H1 (cell line): ENCODE data around the gene TCF4. TPM values are rescaled to one million over a fixed set of nuclear protein-coding genes. Genes with fewer than 3 reads are reported as not detected.

Experiments used
- CTCF ChIA-PET: fragments of 300-600 bp; sonication (Branson Sonifier 250); formaldehyde crosslinking; loops from one replicate; lab custom pipeline; 2021; ENCODE audit not compliant: partially characterized antibody; lab: Charles Lee
- POLR2A ChIA-PET: fragments of 300-600 bp; sonication (Branson Sonifier 250); formaldehyde crosslinking; loops from one replicate; lab custom pipeline; 2021; ENCODE audit warnings: inconsistent platforms; ENCODE audit not compliant: partially characterized antibody; lab: Charles Lee
- DNase-seq, 2 experiments: peaks; one replicate each; pipeline versions ENCODE4 v3.0.0 to v3.0.0-alpha.2; 2010 to 2022; ENCODE audit warnings: low spot score in 2 of 2, low read depth in 1 of 2, mixed read lengths in 1 of 2
- FAIRE-seq: peaks from 2 replicates; lab custom pipeline; 2011; peaks lifted over from hg19 to GRCh38; lab: Jason Lieb, UNC
- H2AFZ ChIP-seq: 2 replicates; pipeline ENCODE4 v1.8.1; 2012; ENCODE audit warnings: low read length, inconsistent platforms
- H2AK5ac ChIP-seq: 2 replicates; pipeline ENCODE4 v1.6.1; 2013; ENCODE audit warnings: low read depth, low read length
- H2BK120ac ChIP-seq: replicated peaks from 2 replicates; pipeline ENCODE3; 2013; ENCODE audit warnings: low read depth, low read length, inconsistent platforms
- H2BK12ac ChIP-seq: 2 replicates; pipeline ENCODE4 v1.6.1; 2013; ENCODE audit warnings: low read depth, low read length
- H2BK15ac ChIP-seq: 2 replicates; pipeline ENCODE4 v1.6.1; 2013; ENCODE audit warnings: low read length
- H2BK20ac ChIP-seq: 2 replicates; pipeline ENCODE4 v1.6.1; 2013; ENCODE audit warnings: low read length
- H2BK5ac ChIP-seq: 2 replicates; pipeline ENCODE4 v1.6.1; 2013; ENCODE audit warnings: low read depth, low read length
- H3K14ac ChIP-seq: 2 replicates; pipeline ENCODE4 v1.6.1; 2013; ENCODE audit warnings: inconsistent platforms; ENCODE audit not compliant: insufficient read length
- H3K18ac ChIP-seq: 2 replicates; pipeline ENCODE4 v1.6.1; 2013; ENCODE audit warnings: low read length; ENCODE audit errors: extremely low read depth
- H3K23ac ChIP-seq: 2 replicates; pipeline ENCODE4 v1.6.1; 2013; ENCODE audit warnings: inconsistent platforms; ENCODE audit not compliant: insufficient read length
- H3K23me2 ChIP-seq: 2 replicates; pipeline ENCODE4 v1.6.1; 2013; ENCODE audit warnings: low read depth, low read length
- H3K27ac ChIP-seq: 2 replicates; pipeline ENCODE4 v1.6.1; 2011; ENCODE audit warnings: low read depth, low read length, inconsistent platforms
- H3K27me3 ChIP-seq, 4 experiments: replicated peaks in 1 of 4; 1 replicate in 1 of 4; 2 replicates in 3 of 4; pipeline versions ENCODE4 v1.6.1 to v1.8.1; 2011 to 2013; ENCODE audit warnings: low read length in 3 of 4, mild to moderate bottlenecking in 3 of 4, inconsistent platforms in 2 of 4, mixed read lengths in 2 of 4, moderate library complexity in 1 of 4; ENCODE audit not compliant: control insufficient read depth in 3 of 4, insufficient read depth in 3 of 4; ENCODE audit errors: extremely low read depth in 1 of 4
- H3K36me3 ChIP-seq, 4 experiments: 2 replicates each; pipeline versions ENCODE4 v1.6.1 to v1.8.1; 2011 to 2013; ENCODE audit warnings: mild to moderate bottlenecking in 4 of 4, low read length in 3 of 4, moderate library complexity in 2 of 4, control low read depth in 1 of 4, inconsistent platforms in 1 of 4; ENCODE audit not compliant: insufficient read depth in 4 of 4, control insufficient read depth in 2 of 4
- H3K4ac ChIP-seq: replicated peaks from 2 replicates; pipeline ENCODE3; 2013; ENCODE audit warnings: low read length, low read depth, mixed read lengths, inconsistent platforms; ENCODE audit not compliant: insufficient read length
- H3K4me1 ChIP-seq, 4 experiments: replicated peaks in 1 of 4; 1 replicate in 1 of 4; 2 replicates in 3 of 4; pipeline versions ENCODE4 v1.6.1 to v1.8.1; 2011 to 2013; ENCODE audit warnings: low read length in 3 of 4, inconsistent platforms in 2 of 4, mixed read lengths in 1 of 4; ENCODE audit not compliant: insufficient read depth in 4 of 4, control insufficient read depth in 3 of 4
- H3K4me2 ChIP-seq, 2 experiments: 2 replicates each; pipeline versions ENCODE4 v1.6.1 to v1.8.1; 2011 to 2013; ENCODE audit warnings: low read depth in 2 of 2, low read length in 2 of 2, control low read depth in 1 of 2, inconsistent platforms in 1 of 2, mild to moderate bottlenecking in 1 of 2; ENCODE audit not compliant: insufficient read depth in 1 of 2
- H3K4me3 ChIP-seq, 4 experiments: fragments of 200-600, 300-600 bp in 1 of 4; sonication (generic), shearing (Covaris generic), sonication (Bioruptor Twin) in 1 of 4; 2 replicates each; pipeline versions ENCODE4 v1.5.1 to v1.8.1; 2011 to 2016; ENCODE audit warnings: low read length in 4 of 4, low read depth in 3 of 4, control low read depth in 2 of 4, inconsistent platforms in 2 of 4, mild to moderate bottlenecking in 2 of 4, mixed read lengths in 1 of 4, moderate library complexity in 1 of 4; ENCODE audit not compliant: insufficient read depth in 2 of 4; ENCODE audit errors: extremely low read depth in 1 of 4
- H3K56ac ChIP-seq: replicated peaks from 2 replicates; pipeline ENCODE3; 2013; ENCODE audit warnings: low read depth, mild to moderate bottlenecking, mixed read lengths, low read length, inconsistent platforms; ENCODE audit not compliant: insufficient read length
- H3K79me1 ChIP-seq: 2 replicates; pipeline ENCODE4 v1.6.1; 2013; ENCODE audit warnings: low read depth, low read length, control low read depth
- H3K79me2 ChIP-seq, 2 experiments: 2 replicates each; pipeline versions ENCODE4 v1.6.1 to v1.8.1; 2012 to 2013; ENCODE audit warnings: low read length in 2 of 2, mild to moderate bottlenecking in 2 of 2, inconsistent platforms in 1 of 2; ENCODE audit not compliant: insufficient read depth in 2 of 2, control insufficient read depth in 1 of 2
- H3K9ac ChIP-seq, 4 experiments: replicated peaks in 1 of 4; 1 replicate in 1 of 4; 2 replicates in 3 of 4; pipeline versions ENCODE4 v1.6.1 to v1.8.1; 2011 to 2013; ENCODE audit warnings: low read depth in 3 of 4, low read length in 3 of 4, control low read depth in 2 of 4, mild to moderate bottlenecking in 2 of 4, moderate library complexity in 2 of 4, inconsistent platforms in 1 of 4; ENCODE audit errors: extremely low read depth in 1 of 4
- H3K9me3 ChIP-seq, 2 experiments: 2 replicates each; pipeline versions ENCODE4 v1.6.1 to v1.8.1; 2012 to 2013; ENCODE audit warnings: mild to moderate bottlenecking in 2 of 2, moderate library complexity in 2 of 2, control low read depth in 1 of 2, inconsistent platforms in 1 of 2, low read depth in 1 of 2, low read length in 1 of 2, mixed read lengths in 1 of 2; ENCODE audit not compliant: insufficient read depth in 2 of 2
- H4K20me1 ChIP-seq, 2 experiments: replicated peaks in 1 of 2; 2 replicates each; pipeline versions ENCODE3 to v1.8.1; 2011 to 2013; ENCODE audit warnings: inconsistent platforms in 2 of 2, low read length in 2 of 2, mild to moderate bottlenecking in 1 of 2; ENCODE audit not compliant: insufficient read depth in 2 of 2, control insufficient read depth in 1 of 2
- H4K5ac ChIP-seq: 2 replicates; pipeline ENCODE4 v1.6.1; 2013; ENCODE audit warnings: low read length, low read depth, mixed read lengths, inconsistent platforms; ENCODE audit not compliant: insufficient read length
- H4K8ac ChIP-seq: 2 replicates; pipeline ENCODE4 v1.8.0; 2013; ENCODE audit warnings: mild to moderate bottlenecking, moderate library complexity, low read length, inconsistent platforms; ENCODE audit not compliant: insufficient read depth; ENCODE audit errors: extremely low read depth
- H4K91ac ChIP-seq: replicated peaks from 2 replicates; pipeline ENCODE3; 2013; ENCODE audit warnings: low read length, mixed read lengths, inconsistent platforms; ENCODE audit not compliant: insufficient read length
- CHD1 ChIP-seq: IDR thresholded peaks from 2 replicates; pipeline ENCODE4 v1.6.1; 2012; ENCODE audit warnings: low read depth, low read length, improper control_type of control experiment
- POLR2A ChIP-seq, 2 experiments: IDR thresholded peaks; 1 replicate in 1 of 2; 2 replicates in 1 of 2; pipeline ENCODE4 v1.6.1; 2011; ENCODE audit warnings: low read depth in 2 of 2, low read length in 2 of 2, mild to moderate bottlenecking in 2 of 2; ENCODE audit errors: control extremely low read depth in 1 of 2
- POU5F1 ChIP-seq: IDR thresholded peaks from 2 replicates; pipeline ENCODE4 v1.6.1; 2011; ENCODE audit warnings: low read depth, mild to moderate bottlenecking, low read length, moderate library complexity
- RBBP5 ChIP-seq: IDR thresholded peaks from 2 replicates; pipeline ENCODE4 v1.7.1; 2012; ENCODE audit warnings: low read depth, mild to moderate bottlenecking, inconsistent platforms, low read length, moderate library complexity, borderline replicate concordance
- SIN3A ChIP-seq, 2 experiments: IDR thresholded peaks in 1 of 2; conservative IDR thresholded peaks in 1 of 2; 2 replicates each; pipeline ENCODE4 v1.6.1; 2011 to 2012; ENCODE audit warnings: low read length in 2 of 2, improper control_type of control experiment in 1 of 2, low read depth in 1 of 2, mild to moderate bottlenecking in 1 of 2
- WGBS, 2 experiments: shearing (Covaris generic) in 1 of 2; methylation state at CpG; one replicate each; pipeline versions ENCODE4 v1.1.6 to v1.1.7; 2013 to 2015; ENCODE audit warnings: low lambda C conversion rate in 2 of 2, mixed read lengths in 2 of 2, inconsistent platforms in 1 of 2, low coverage in 1 of 2, missing lambda C conversion rate in 1 of 2; ENCODE audit not compliant: insufficient replicate concordance in 2 of 2, insufficient coverage in 1 of 2, insufficient read length in 1 of 2; ENCODE audit errors: extremely low coverage in 1 of 2, missing lambda C conversion rate in 1 of 2; 5-methylcytosine and 5-hydroxymethylcytosine counted together
- polyA plus RNA-seq, 7 experiments: library from polyadenylated mRNA; depleted of rRNA in 3 of 7; stranded (reverse) in 5 of 7; unstranded in 2 of 7; fragments of >200 nt in 5 of 7; fragments of 200-250 nt in 2 of 7; gene quantifications; 1 replicate in 5 of 7; 2 replicates in 1 of 7; 4 replicates in 1 of 7; pipeline versions ENCODE4 v1.2.1 to v1.2.3, GENCODE V29; 2011 to 2013; ENCODE audit warnings: missing spikeins in 2 of 7, mixed read lengths in 2 of 7
- total RNA-seq: library from RNA; stranded (reverse); fragmentation: NEBNext Ultra II Directional; extraction: Animal tissue kit (Norgen Biotek cat#: 25700); gene quantifications from 2 replicates; pipeline ENCODE4 v1.2.1, GENCODE V29; 2021
- TF ChIP-seq, protein P1 (sequence below), 3 experiments: IDR thresholded peaks; 1 replicate in 2 of 3; 2 replicates in 1 of 3; pipeline versions ENCODE4 v1.5.1 to v1.6.1; 2011; ENCODE audit warnings: low read length in 3 of 3, mild to moderate bottlenecking in 3 of 3, inconsistent platforms in 2 of 3, low read depth in 1 of 3, moderate library complexity in 1 of 3; ENCODE audit not compliant: insufficient read depth in 1 of 3; ENCODE audit errors: control extremely low read depth in 1 of 3

Gene TCF4
- total and polyA plus RNA-seq, 2 of the 8 experiments (the other 6 are each of a cell fraction or from before 2014, with no cell fraction given): 59.3 to 118 TPM

DNA sequence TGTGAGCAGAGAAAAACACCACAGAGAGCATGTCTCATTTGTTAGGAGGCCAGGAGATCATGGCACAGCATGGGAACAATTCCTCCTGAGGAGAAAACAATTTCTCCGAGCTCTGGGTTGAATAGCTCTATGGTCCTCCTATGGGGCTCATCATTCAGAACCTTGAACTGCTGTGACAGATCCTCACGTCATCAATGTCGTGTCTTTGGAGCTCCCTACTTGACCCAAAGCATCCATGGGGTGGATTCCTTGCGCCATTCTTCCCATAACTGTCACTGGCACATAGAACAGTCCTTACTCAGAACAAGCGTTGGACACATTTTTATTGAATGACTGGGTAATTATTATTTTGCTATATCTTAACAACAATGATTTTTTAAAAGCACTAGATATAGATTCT lies 15.8 kb upstream of the TCF4 start:
- 88% methylated on average over 5 of the region's 5 CpGs; no CpG with 5 or more reads in 1 of the 2 experiments for WGBS, 2 experiments
- Histone ChIP-seq H3K23ac (no peak overlapping the region), H4K91ac (no peak overlapping the region), H3K27ac (no peak overlapping the region), H3K23me2 (no peaks in the 10 kb centered on the region), H3K4me2 (no peak overlapping the region), H2AK5ac (no peak overlapping the region), H4K8ac (no peak overlapping the region), H2BK5ac (no peak overlapping the region), H4K20me1 (no peaks in the 10 kb centered on the region), H3K4me3 (no peak overlapping the region), H2AFZ (no peak overlapping the region), H4K5ac (no peak overlapping the region), H3K18ac (no peak overlapping the region), H3K79me1 (no peaks in the 10 kb centered on the region), H3K4ac (no peak overlapping the region), H3K9me3 (no peaks in the 10 kb centered on the region), H3K56ac (no peak overlapping the region), H3K4me1 (no peaks in the 10 kb centered on the region), H2BK12ac (no peak overlapping the region), H3K27me3 (no peaks in the 10 kb centered on the region), H3K14ac (no peak overlapping the region), H3K9ac (no peak overlapping the region), H2BK15ac (no peak overlapping the region), H3K79me2 (no peaks in the 10 kb centered on the region), H2BK120ac (no peak overlapping the region), H3K36me3 (no peaks in the 10 kb centered on the region), H2BK20ac (no peak overlapping the region)
- FAIRE-seq (no peak), DNase-seq (no peak)
- CTCF ChIA-PET: interaction anchor here (0.6 to 1.4 kb wide), 2 partner anchors 8 to 192 kb away, joined by 3 to 4 read pairs; no protein-coding TSS in a partner anchor
- POLR2A ChIA-PET: interaction anchor here (0.9 kb wide), 1 partner anchor 10 kb away, joined by 3 read pairs; no protein-coding TSS in a partner anchor
- TF ChIP-seq, protein P1, sequence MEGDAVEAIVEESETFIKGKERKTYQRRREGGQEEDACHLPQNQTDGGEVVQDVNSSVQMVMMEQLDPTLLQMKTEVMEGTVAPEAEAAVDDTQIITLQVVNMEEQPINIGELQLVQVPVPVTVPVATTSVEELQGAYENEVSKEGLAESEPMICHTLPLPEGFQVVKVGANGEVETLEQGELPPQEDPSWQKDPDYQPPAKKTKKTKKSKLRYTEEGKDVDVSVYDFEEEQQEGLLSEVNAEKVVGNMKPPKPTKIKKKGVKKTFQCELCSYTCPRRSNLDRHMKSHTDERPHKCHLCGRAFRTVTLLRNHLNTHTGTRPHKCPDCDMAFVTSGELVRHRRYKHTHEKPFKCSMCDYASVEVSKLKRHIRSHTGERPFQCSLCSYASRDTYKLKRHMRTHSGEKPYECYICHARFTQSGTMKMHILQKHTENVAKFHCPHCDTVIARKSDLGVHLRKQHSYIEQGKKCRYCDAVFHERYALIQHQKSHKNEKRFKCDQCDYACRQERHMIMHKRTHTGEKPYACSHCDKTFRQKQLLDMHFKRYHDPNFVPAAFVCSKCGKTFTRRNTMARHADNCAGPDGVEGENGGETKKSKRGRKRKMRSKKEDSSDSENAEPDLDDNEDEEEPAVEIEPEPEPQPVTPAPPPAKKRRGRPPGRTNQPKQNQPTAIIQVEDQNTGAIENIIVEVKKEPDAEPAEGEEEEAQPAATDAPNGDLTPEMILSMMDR (IDR thresholded peaks at IDR 0.05; ENCODE audit: control extremely low read depth in 1 of 3, insufficient read depth in 1 of 3, low read depth in 1 of 3, low read length in 3 of 3): no peak
- TF ChIP-seq RBBP5 (no peak), POU5F1 (no peak), POLR2A (IDR thresholded peaks at IDR 0.05; ENCODE audit: control extremely low read depth in 1 of 2, low read depth in 2 of 2, low read length in 2 of 2) (no peak), CHD1 (no peak), SIN3A (conservative IDR thresholded peaks at IDR 0.05 in 1 of 2, IDR thresholded peaks at IDR 0.05 in 1 of 2; ENCODE audit: low read depth in 1 of 2, low read length in 2 of 2) (no peak)
